ENCODE results near the gene HSPA13.

Gene HSPA13

GRCh38 chr21:14401217-14401616 lies 18.3 kb upstream of the HSPA13 start:
- no peak for TF ChIP-seq CTCF (IDR thresholded peaks at IDR 0.05; ENCODE audit: insufficient read depth, low read depth, low read length, missing control alignments)
- no peak overlapping the region for H3K4me3 ChIP-seq (ENCODE audit: low read depth, low read length)
- DNase-seq (ENCODE audit: low read depth): no peak

- no peak overlapping the region for H3K4me3 ChIP-seq (ENCODE audit: low read depth, low read length)
- DNase-seq (ENCODE audit: low read depth): no peak
- TF ChIP-seq CTCF (IDR thresholded peaks at IDR 0.05; ENCODE audit: insufficient read depth, low read depth, low read length, missing control alignments): no peak
Measured at GRCh38 chr21:14388282-14388681, 5.3 kb upstream of the HSPA13 start.

- no peak for TF ChIP-seq CTCF (IDR thresholded peaks at IDR 0.05; ENCODE audit: insufficient read depth, low read depth, low read length, missing control alignments)
- no peak for DNase-seq (ENCODE audit: low read depth)
- peak overlapping the region; percentile 90 for H3K4me3 ChIP-seq (ENCODE audit: low read depth, low read length)
Measured at GRCh38 chr21:14384453-14384852, 1.5 kb upstream of the HSPA13 start.

- peak overlapping the region; percentile 90 for H3K4me3 ChIP-seq (ENCODE audit: low read depth, low read length)
- TF ChIP-seq CTCF (IDR thresholded peaks at IDR 0.05; ENCODE audit: insufficient read depth, low read depth, low read length, missing control alignments): no peak
- DNase-seq (ENCODE audit: low read depth): peak; percentile 82
Measured at GRCh38 chr21:14383596-14384180, 742 bp upstream of the HSPA13 start.

GRCh38 chr21:14382486-14382834 lies 486 bp downstream of the HSPA13 start:
- no peak for TF ChIP-seq CTCF (IDR thresholded peaks at IDR 0.05; ENCODE audit: insufficient read depth, low read depth, low read length, missing control alignments)
- peak overlapping the region; percentile 79 for H3K4me3 ChIP-seq (ENCODE audit: low read depth, low read length)
- DNase-seq (ENCODE audit: low read depth): no peak

- no peak for DNase-seq (ENCODE audit: low read depth)
- peak; percentile 1 for TF ChIP-seq CTCF (IDR thresholded peaks at IDR 0.05; ENCODE audit: insufficient read depth, low read depth, low read length, missing control alignments)
- H3K4me3 ChIP-seq (ENCODE audit: low read depth, low read length): no peak overlapping the region
Measured at GRCh38 chr21:14376854-14377253, 6.1 kb downstream of the HSPA13 start.

GRCh38 chr21:14366998-14367397 lies 15.9 kb downstream of the HSPA13 start:
- DNase-seq (ENCODE audit: low read depth): no peak
- TF ChIP-seq CTCF (IDR thresholded peaks at IDR 0.05; ENCODE audit: insufficient read depth, low read depth, low read length, missing control alignments): no peak
- H3K4me3 ChIP-seq (ENCODE audit: low read depth, low read length): no peak overlapping the region
